Neural progenitor cell (in vitro differentiated cells): ENCODE data around the gene SND1. TPM values are rescaled to one million over a fixed set of nuclear protein-coding genes. Genes with fewer than 3 reads are reported as not detected.

Experiments
- DNase-seq: peaks from one replicate; pipeline ENCODE4 v3.0.0-alpha.2; 2016; ENCODE audit warnings: low spot score
- H2AFZ ChIP-seq: fragments of 200-600 bp; sonication (generic); replicated peaks from 2 replicates; pipeline ENCODE4 v1.6.1; 2016; ENCODE audit warnings: antibody characterized with exemption
- H3F3A ChIP-seq: fragments of 200-600 bp; sonication (generic); 2 replicates; pipeline ENCODE4 v1.6.1; 2016; ENCODE audit warnings: antibody characterized with exemption, low read depth
- H3K27ac ChIP-seq: fragments of 200-600 bp; sonication (generic); 2 replicates; pipeline ENCODE4 v1.5.1; 2016; ENCODE audit warnings: mild to moderate bottlenecking
- H3K27me3 ChIP-seq: fragments of 200-600 bp; sonication (generic); 2 replicates; pipeline ENCODE4 v1.6.1; 2016; ENCODE audit warnings: mild to moderate bottlenecking, moderate library complexity
- H3K36me3 ChIP-seq: fragments of 200-600 bp; sonication (generic); 2 replicates; pipeline ENCODE4 v1.5.1; 2016
- H3K4me1 ChIP-seq: fragments of 200-600 bp; sonication (generic); 2 replicates; pipeline ENCODE4 v1.6.1; 2016; ENCODE audit warnings: mixed run types
- H3K4me2 ChIP-seq: fragments of 200-600 bp; sonication (generic); 2 replicates; pipeline ENCODE4 v1.6.1; 2016
- H3K4me3 ChIP-seq: fragments of 200-600 bp; sonication (generic); 2 replicates; pipeline ENCODE4 v1.5.1; 2016
- H3K79me2 ChIP-seq: fragments of 200-600 bp; sonication (generic); 2 replicates; pipeline ENCODE4 v1.6.1; 2016; ENCODE audit warnings: low read depth
- H3K9ac ChIP-seq: fragments of 200-600 bp; sonication (generic); 2 replicates; pipeline ENCODE4 v1.6.1; 2016
- H3K9me3 ChIP-seq: fragments of 200-600 bp; sonication (generic); 2 replicates; pipeline ENCODE4 v1.5.1; 2016; ENCODE audit warnings: low read depth
- H4K20me1 ChIP-seq: fragments of 200-600 bp; sonication (generic); 2 replicates; pipeline ENCODE4 v1.6.1; 2016; ENCODE audit warnings: low read depth
- H3K27ac Mint-ChIP-seq: 3 replicates; pipeline ENCODE4 v1.8.0; 2021; ENCODE audit warnings: mixed read lengths
- H3K27me3 Mint-ChIP-seq: 2 replicates; pipeline ENCODE4 v1.8.0; 2022; ENCODE audit warnings: low read depth, mild to moderate bottlenecking, inconsistent platforms, moderate library complexity, mixed read lengths; ENCODE audit not compliant: insufficient read depth
- H3K36me3 Mint-ChIP-seq: 3 replicates; pipeline ENCODE4 v1.8.0; 2021; ENCODE audit warnings: mixed read lengths
- H3K4me1 Mint-ChIP-seq: 3 replicates; pipeline ENCODE4 v1.8.0; 2021; ENCODE audit warnings: mixed read lengths
- H3K4me3 Mint-ChIP-seq: 3 replicates; pipeline ENCODE4 v1.8.0; 2021; ENCODE audit warnings: mild to moderate bottlenecking, moderate library complexity, mixed read lengths
- H3K9me3 Mint-ChIP-seq: 3 replicates; pipeline ENCODE4 v1.8.0; 2020; ENCODE audit warnings: mixed read lengths
- EZH2 ChIP-seq: fragments of 200-600 bp; sonication (generic); IDR thresholded peaks from 2 replicates; pipeline ENCODE4 v1.6.1; 2017; ENCODE audit warnings: antibody characterized with exemption, mild to moderate bottlenecking, moderate library complexity
- EZH2phosphoT487 ChIP-seq: fragments of 200-600 bp; sonication (generic); IDR thresholded peaks from 2 replicates; pipeline ENCODE4 v1.6.1; 2017; ENCODE audit warnings: antibody characterized with exemption
- total RNA-seq: library from RNA; depleted of rRNA; stranded (reverse); fragments of >200 nt; gene quantifications from 2 replicates; pipeline ENCODE4 v1.2.3, GENCODE V29; 2015; ENCODE audit warnings: low replicate concordance
- TF ChIP-seq, protein P1 (sequence below): fragments of 200-600 bp; sonication (generic); IDR thresholded peaks from 2 replicates; pipeline ENCODE4 v1.5.1; 2017; ENCODE audit warnings: antibody characterized with exemption, mild to moderate bottlenecking

The SND1 gene
- total RNA-seq, 1 donor from 2014 or later, result 154 TPM

DNA sequence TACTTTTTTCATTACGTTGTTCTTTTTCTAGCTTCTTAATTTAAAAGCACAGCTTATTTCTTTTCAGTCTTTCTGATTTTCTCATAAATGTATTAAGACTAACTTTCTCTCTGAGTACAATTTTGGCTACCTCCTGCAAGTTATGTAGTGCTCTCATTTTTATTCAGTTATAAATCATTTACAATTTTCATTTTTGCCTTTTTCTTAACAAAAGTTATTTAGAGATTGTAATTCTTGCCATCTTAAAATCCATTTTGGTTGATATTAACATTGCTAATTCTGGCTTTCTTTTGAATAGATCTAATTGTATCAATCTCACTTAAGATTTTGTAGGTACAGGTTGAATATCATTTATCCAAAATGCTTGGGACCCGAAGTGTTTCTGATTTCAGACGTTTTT is 476.4 kb downstream of the SND1 start:
- Histone ChIP-seq H2AFZ (no peak overlapping the region), H3K27me3 (peaks cover 56% of the 10 kb centered on the region), H4K20me1 (peaks cover 8% of the 10 kb centered on the region), H3K9ac (no peak overlapping the region), H3K4me1 (peaks cover 11% of the 10 kb centered on the region), H3K36me3 (no peaks in the 10 kb centered on the region), H3K79me2 (no peaks in the 10 kb centered on the region), H3K4me3 (no peak overlapping the region), H3K9me3 (no peaks in the 10 kb centered on the region), H3F3A (peaks cover 9% of the 10 kb centered on the region), H3K27ac (no peak overlapping the region), H3K4me2 (no peak overlapping the region)
- Mint-ChIP-seq H3K36me3 (no peaks in the 10 kb centered on the region), H3K4me3 (no peak overlapping the region), H3K27me3 (peaks cover 7% of the 10 kb centered on the region), H3K9me3 (no peaks in the 10 kb centered on the region), H3K4me1 (peaks cover 7% of the 10 kb centered on the region), H3K27ac (no peak overlapping the region)
- TF ChIP-seq, protein P1, sequence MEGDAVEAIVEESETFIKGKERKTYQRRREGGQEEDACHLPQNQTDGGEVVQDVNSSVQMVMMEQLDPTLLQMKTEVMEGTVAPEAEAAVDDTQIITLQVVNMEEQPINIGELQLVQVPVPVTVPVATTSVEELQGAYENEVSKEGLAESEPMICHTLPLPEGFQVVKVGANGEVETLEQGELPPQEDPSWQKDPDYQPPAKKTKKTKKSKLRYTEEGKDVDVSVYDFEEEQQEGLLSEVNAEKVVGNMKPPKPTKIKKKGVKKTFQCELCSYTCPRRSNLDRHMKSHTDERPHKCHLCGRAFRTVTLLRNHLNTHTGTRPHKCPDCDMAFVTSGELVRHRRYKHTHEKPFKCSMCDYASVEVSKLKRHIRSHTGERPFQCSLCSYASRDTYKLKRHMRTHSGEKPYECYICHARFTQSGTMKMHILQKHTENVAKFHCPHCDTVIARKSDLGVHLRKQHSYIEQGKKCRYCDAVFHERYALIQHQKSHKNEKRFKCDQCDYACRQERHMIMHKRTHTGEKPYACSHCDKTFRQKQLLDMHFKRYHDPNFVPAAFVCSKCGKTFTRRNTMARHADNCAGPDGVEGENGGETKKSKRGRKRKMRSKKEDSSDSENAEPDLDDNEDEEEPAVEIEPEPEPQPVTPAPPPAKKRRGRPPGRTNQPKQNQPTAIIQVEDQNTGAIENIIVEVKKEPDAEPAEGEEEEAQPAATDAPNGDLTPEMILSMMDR, result no peak
- TF ChIP-seq EZH2phosphoT487 (no peak), EZH2 (no peak)
- DNase-seq, result no peak

DNA sequence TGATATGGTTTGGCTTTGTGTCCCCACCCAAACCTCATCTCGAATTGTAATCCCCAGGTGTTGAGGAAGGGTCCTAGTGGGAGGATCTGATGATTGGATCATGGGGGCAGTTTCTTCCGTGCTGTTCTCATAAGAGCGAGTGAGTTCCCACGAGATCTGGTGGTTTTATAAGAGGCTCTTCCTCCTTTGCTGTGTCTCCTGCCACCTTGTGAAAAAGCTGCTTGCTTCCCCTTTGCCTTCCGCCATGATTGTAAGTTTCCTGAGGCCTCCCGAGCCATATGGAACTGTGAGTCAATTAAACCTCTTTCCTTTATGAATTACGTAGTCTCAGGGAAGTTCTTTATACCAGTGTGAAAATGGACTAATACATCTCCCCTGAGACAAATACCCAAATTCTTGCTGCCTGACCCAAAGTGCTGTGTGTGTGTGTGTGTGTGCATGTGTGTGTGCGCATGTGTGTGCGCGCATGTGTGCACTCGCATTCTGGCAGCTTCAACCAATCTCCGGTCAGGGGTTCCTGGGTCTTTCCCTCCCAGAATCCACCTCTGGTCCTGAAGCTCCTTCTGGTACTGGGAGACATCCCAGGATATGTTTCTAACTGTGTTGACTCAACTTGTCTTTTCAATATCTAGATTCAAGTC is 477.4 kb downstream of the SND1 start:
- H2AFZ ChIP-seq, result no peak overlapping the region
- no peak for DNase-seq
- no peak overlapping the region for H3K4me3 ChIP-seq
- Mint-ChIP-seq H3K27ac (no peak overlapping the region), H3K36me3 (no peaks in the 10 kb centered on the region), H3K4me1 (no peaks in the 10 kb centered on the region), H3K27me3 (peaks cover 4% of the 10 kb centered on the region), H3K4me3 (no peak overlapping the region), H3K9me3 (no peaks in the 10 kb centered on the region)
- H3F3A ChIP-seq, result peaks cover under 1% of the 10 kb centered on the region
- H3K4me2 ChIP-seq, result no peak overlapping the region
- no peaks in the 10 kb centered on the region for H4K20me1 ChIP-seq
- H3K27ac ChIP-seq, result no peak overlapping the region
- H3K4me1 ChIP-seq, result peaks cover 1% of the 10 kb centered on the region
- H3K27me3 ChIP-seq, result peaks cover 65% of the 10 kb centered on the region
- TF ChIP-seq EZH2phosphoT487, result no peak
- TF ChIP-seq EZH2, result no peak
- TF ChIP-seq, protein P1, result no peak
- no peak overlapping the region for H3K9ac ChIP-seq
- H3K79me2 ChIP-seq, result no peaks in the 10 kb centered on the region
- no peaks in the 10 kb centered on the region for H3K9me3 ChIP-seq
- no peaks in the 10 kb centered on the region for H3K36me3 ChIP-seq

DNA sequence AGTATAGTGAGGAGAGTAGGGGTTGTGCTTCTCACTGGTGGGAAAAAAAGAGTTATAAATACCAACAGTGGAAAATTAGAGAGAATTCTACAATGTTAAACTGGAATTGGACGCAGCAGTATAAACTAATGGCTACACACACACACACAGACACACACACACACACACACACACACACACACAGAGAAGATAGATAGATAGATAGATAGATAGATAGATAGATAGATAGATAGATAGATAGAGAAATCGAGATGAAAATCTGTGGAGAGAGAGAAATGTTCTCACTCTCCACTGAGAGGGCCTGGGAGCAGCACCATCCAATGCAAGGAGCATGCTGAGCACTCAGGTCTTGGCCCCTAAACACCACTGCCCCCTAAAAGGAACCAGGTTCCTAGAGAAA is 479.1 kb downstream of the SND1 start:
- no peak overlapping the region for H3K4me2 ChIP-seq
- no peaks in the 10 kb centered on the region for H4K20me1 ChIP-seq
- H2AFZ ChIP-seq, result no peak overlapping the region
- no peaks in the 10 kb centered on the region for H3K9me3 ChIP-seq
- H3K27me3 Mint-ChIP-seq, result peaks cover 12% of the 10 kb centered on the region
- H3K4me3 ChIP-seq, result no peak overlapping the region
- H3K4me1 Mint-ChIP-seq, result peaks cover 8% of the 10 kb centered on the region
- no peak overlapping the region for H3K27ac ChIP-seq
- H3K9me3 Mint-ChIP-seq, result peaks cover 3% of the 10 kb centered on the region
- H3K27ac Mint-ChIP-seq, result no peak overlapping the region
- no peak for TF ChIP-seq EZH2
- no peak for TF ChIP-seq EZH2phosphoT487
- TF ChIP-seq, protein P1, result no peak
- no peak for DNase-seq
- H3K79me2 ChIP-seq, result no peaks in the 10 kb centered on the region
- no peak overlapping the region for H3K4me3 Mint-ChIP-seq
- no peaks in the 10 kb centered on the region for H3K36me3 ChIP-seq
- peaks cover 2% of the 10 kb centered on the region for H3F3A ChIP-seq
- peaks cover 3% of the 10 kb centered on the region for H3K4me1 ChIP-seq
- peaks cover 80% of the 10 kb centered on the region for H3K27me3 ChIP-seq
- peaks cover 3% of the 10 kb centered on the region for H3K36me3 Mint-ChIP-seq
- no peak overlapping the region for H3K9ac ChIP-seq
